ENCODE measurements around the gene RABGGTA. TPM values are rescaled to one million over a fixed set of nuclear protein-coding genes. Genes with fewer than 3 reads are reported as not detected.
A peak's percentile ranks its signal among the peaks of the same experiment; 100 is the strongest.

Gene RABGGTA
- total and polyA plus RNA-seq, 2 donors, result 14.8 to 40.4 TPM

DNA sequence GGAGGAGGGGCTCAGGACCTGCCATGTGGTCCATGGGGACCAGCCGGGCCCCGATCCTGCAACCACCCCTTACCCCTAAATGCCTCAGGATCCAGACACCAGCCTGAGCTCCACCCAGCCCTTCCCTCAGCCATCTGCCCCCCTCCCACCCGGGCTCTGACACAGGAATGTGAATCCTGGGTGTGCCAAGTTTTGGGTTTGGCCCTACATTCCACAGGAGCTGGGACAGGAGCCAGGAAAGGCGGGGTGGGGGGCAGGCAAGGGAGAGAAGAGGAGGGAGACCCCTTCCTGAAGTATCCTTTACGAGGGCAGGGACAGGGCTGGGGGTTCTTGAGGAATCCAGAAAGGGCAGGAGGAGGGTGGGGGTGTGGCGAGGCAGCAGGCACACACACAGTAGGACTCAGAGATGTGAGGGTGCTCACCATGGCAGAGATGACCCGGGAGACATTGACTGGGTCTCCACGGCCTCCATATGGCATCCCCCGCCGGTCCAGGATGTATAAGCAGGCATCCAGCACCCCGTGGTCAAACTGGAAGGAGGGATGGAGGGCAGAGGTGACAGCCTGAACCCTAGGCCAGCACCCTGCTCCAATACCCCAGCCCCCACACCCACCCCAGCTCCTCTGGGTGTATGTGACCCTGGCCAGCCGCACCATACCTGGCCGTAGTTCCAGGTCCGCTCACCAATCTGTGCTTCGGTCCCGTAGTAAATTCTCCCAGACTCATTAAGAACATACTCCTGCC is 11.9 kb downstream of the RABGGTA start:
- peaks cover 0 to 2% of the 10 kb centered on the region in 2 donors for H3K4me1 ChIP-seq (ENCODE audit: control insufficient read depth in 2 of 2, insufficient read depth in 2 of 2, low read length in 2 of 2)
- H3K9me3 ChIP-seq (ENCODE audit: control insufficient read depth in 2 of 2, insufficient read depth in 1 of 2, low read length in 1 of 2), result no peaks in the 10 kb centered on the region
- WGBS, result 96% methylated on average over 16 of the region's 16 CpGs
- no peaks in the 10 kb centered on the region for H3K27me3 ChIP-seq (ENCODE audit: control insufficient read depth in 2 of 2, insufficient read depth in 1 of 2, low read length in 1 of 2)
- no peaks in the 10 kb centered on the region for H3K36me3 ChIP-seq (ENCODE audit: control insufficient read depth in 2 of 2, insufficient read depth in 2 of 2, low read length in 1 of 2)
- no peak overlapping the region for H3K4me3 ChIP-seq (ENCODE audit: low read length in 2 of 2)
- H3K27ac ChIP-seq (ENCODE audit: low read depth in 1 of 2, low read length in 1 of 2), result no peak overlapping the region
- no peak for DNase-seq (ENCODE audit: low read depth in 6 of 9, low spot score in 9 of 9)

DNA sequence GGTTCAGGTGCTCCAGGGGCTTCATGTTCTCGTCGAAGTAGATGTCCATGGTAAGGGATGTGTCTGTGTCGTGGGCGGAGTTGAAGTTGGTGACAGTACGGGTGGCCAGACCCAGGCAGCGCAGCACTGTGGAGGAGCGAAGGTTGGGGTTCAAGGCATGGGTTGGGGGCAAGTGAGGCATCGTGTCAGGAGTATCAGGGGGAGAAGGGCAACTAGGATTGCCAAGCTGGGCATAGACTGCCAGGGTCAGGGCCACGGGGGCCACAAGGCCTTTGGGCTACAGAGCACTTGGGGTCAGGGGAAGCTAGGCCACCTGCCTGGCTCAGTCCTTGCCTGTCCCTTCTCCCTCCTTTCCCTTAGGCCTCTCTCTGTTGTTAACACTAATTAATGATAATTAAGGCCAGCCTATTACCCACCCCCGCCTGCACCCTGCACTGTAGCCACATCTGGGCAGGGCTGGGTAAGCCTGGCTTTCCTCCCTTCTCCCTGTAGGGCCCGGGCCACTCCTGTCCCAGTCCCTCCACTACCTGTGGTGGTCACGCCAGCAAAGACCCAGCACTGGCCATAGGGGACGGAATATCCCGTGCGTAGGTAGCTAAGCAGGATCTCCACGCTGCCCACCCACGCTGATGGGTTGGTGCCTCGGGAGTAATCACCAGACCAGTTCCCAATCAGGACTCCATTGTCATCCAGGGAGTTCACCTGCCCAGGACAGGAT is 12.7 kb downstream of the RABGGTA start:
- peak overlapping the region in 1 of 2 donors; percentile 21 for H3K27ac ChIP-seq (ENCODE audit: low read depth in 1 of 2, low read length in 1 of 2)
- H3K9me3 ChIP-seq (ENCODE audit: control insufficient read depth in 2 of 2, insufficient read depth in 1 of 2, low read length in 1 of 2), result no peaks in the 10 kb centered on the region
- no peaks in the 10 kb centered on the region for H3K4me1 ChIP-seq (ENCODE audit: control insufficient read depth in 2 of 2, insufficient read depth in 2 of 2, low read length in 2 of 2)
- H3K27me3 ChIP-seq (ENCODE audit: control insufficient read depth in 2 of 2, insufficient read depth in 1 of 2, low read length in 1 of 2), result no peaks in the 10 kb centered on the region
- 97% methylated on average over 18 of the region's 18 CpGs for WGBS
- DNase-seq (ENCODE audit: low read depth in 6 of 9, low spot score in 9 of 9), result no peak
- H3K4me3 ChIP-seq (ENCODE audit: low read length in 2 of 2), result no peak overlapping the region
- H3K36me3 ChIP-seq (ENCODE audit: control insufficient read depth in 2 of 2, insufficient read depth in 2 of 2, low read length in 1 of 2), result no peaks in the 10 kb centered on the region

DNA sequence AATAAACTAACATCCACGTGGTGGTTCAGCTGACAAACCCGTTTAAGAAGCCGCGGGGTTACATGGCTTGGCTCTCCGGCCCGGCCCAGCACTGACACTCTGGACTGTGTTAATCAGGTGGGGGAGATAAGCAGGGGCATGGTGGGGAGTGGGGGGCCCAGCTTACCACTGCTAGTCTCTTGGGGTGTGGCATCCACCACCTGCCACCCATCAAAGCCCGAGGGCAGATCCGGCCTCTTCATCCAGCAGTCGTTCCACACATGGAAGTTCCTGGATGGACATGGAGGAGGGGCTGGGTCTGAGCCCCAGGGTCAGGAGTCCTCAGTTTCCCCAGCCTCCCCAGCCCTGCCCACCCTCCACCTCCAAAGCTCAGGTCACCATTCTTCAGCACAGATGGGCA is 13.3 kb downstream of the RABGGTA start:
- H3K4me1 ChIP-seq (ENCODE audit: control insufficient read depth in 2 of 2, insufficient read depth in 2 of 2, low read length in 2 of 2), result no peaks in the 10 kb centered on the region
- WGBS, result 97% methylated on average over 9 of the region's 9 CpGs
- DNase-seq (ENCODE audit: low read depth in 6 of 9, low spot score in 9 of 9), result no peak
- no peaks in the 10 kb centered on the region for H3K9me3 ChIP-seq (ENCODE audit: control insufficient read depth in 2 of 2, insufficient read depth in 1 of 2, low read length in 1 of 2)
- no peaks in the 10 kb centered on the region for H3K27me3 ChIP-seq (ENCODE audit: control insufficient read depth in 2 of 2, insufficient read depth in 1 of 2, low read length in 1 of 2)
- no peak overlapping the region for H3K27ac ChIP-seq (ENCODE audit: low read depth in 1 of 2, low read length in 1 of 2)
- no peak overlapping the region for H3K4me3 ChIP-seq (ENCODE audit: low read length in 2 of 2)
- H3K36me3 ChIP-seq (ENCODE audit: control insufficient read depth in 2 of 2, insufficient read depth in 2 of 2, low read length in 1 of 2), result no peaks in the 10 kb centered on the region

DNA sequence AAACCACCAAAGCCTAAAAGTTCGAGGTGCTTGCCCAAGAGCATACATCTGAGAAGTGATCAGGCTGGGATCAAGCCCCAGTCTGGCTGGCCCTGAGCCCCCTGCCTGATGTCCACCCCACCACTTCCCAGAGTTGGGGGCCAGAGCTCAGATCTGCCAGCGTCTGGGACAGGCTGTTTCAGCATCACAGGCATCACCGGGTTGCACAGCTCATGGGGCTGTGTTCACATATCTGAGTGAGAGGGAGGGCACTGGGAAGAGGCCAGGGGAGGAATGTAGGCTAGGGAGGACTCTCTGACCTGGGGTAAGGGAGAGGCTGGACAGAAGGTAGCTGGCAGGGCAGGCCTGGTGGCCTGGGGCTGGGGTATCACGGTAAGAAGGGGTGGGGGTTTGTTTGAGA is 14.4 kb downstream of the RABGGTA start:
- no peak for DNase-seq (ENCODE audit: low read depth in 6 of 9, low spot score in 9 of 9)

DNA sequence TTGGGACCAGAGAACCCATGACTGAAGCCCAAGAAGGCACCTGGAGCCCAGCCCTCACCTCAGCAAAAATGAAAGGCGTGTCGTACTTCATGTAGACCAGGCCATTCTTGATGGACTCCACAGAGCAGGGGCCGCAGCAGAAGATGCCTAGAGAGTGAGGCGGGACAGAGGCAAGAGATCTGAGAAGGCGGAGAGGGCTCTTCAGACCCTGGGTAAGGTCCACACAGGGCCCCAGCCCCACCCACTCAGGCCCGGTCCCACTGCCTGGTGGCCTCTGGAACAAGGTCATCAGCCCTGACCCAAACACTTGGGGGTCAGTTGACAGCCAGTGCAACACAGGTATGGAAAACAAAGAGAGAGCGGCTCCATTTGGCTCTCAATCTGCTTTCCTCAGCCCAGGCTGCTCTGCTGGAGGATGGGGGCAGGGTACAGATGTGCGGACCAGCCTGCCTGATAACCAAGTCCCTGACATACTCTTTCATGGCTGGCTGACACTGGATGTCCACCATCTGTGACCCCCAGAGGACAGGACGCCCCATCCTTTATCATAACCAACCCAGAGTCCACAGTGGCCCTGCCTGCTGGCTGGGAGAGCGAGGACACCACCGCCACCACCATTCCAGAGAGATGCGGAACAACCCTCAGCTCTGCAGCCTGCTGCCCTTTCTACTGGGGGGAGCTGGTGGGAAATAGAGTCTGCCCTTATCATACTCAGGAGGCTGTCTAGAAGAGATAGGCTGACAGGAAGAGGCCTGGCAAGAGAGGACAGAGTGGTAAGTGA is 15.3 kb downstream of the RABGGTA start:
- Histone ChIP-seq H3K36me3 (ENCODE audit: control insufficient read depth in 2 of 2, insufficient read depth in 2 of 2, low read length in 1 of 2) (no peaks in the 10 kb centered on the region), H3K4me1 (ENCODE audit: control insufficient read depth in 2 of 2, insufficient read depth in 2 of 2, low read length in 2 of 2) (no peaks in the 10 kb centered on the region), H3K4me3 (ENCODE audit: low read length in 2 of 2) (no peak overlapping the region), H3K9me3 (ENCODE audit: control insufficient read depth in 2 of 2, insufficient read depth in 1 of 2, low read length in 1 of 2) (no peaks in the 10 kb centered on the region), H3K27ac (ENCODE audit: low read depth in 1 of 2, low read length in 1 of 2) (no peak overlapping the region), H3K27me3 (ENCODE audit: control insufficient read depth in 2 of 2, insufficient read depth in 1 of 2, low read length in 1 of 2) (no peaks in the 10 kb centered on the region)
- 97% methylated on average over 12 of the region's 12 CpGs for WGBS
- DNase-seq (ENCODE audit: low read depth in 6 of 9, low spot score in 9 of 9), result no peak

More for the DNA sequence above, 14.4 kb downstream of the RABGGTA start:
- no peak overlapping the region for H3K4me3 ChIP-seq (ENCODE audit: low read length in 2 of 2)
- H3K27ac ChIP-seq (ENCODE audit: low read depth in 1 of 2, low read length in 1 of 2), result no peak overlapping the region
- H3K36me3 ChIP-seq (ENCODE audit: control insufficient read depth in 2 of 2, insufficient read depth in 2 of 2, low read length in 1 of 2), result no peaks in the 10 kb centered on the region
- no peaks in the 10 kb centered on the region for H3K27me3 ChIP-seq (ENCODE audit: control insufficient read depth in 2 of 2, insufficient read depth in 1 of 2, low read length in 1 of 2)
- WGBS, result 95% methylated on average over 4 of the region's 4 CpGs
- H3K4me1 ChIP-seq (ENCODE audit: control insufficient read depth in 2 of 2, insufficient read depth in 2 of 2, low read length in 2 of 2), result no peaks in the 10 kb centered on the region
- no peaks in the 10 kb centered on the region for H3K9me3 ChIP-seq (ENCODE audit: control insufficient read depth in 2 of 2, insufficient read depth in 1 of 2, low read length in 1 of 2)

DNA sequence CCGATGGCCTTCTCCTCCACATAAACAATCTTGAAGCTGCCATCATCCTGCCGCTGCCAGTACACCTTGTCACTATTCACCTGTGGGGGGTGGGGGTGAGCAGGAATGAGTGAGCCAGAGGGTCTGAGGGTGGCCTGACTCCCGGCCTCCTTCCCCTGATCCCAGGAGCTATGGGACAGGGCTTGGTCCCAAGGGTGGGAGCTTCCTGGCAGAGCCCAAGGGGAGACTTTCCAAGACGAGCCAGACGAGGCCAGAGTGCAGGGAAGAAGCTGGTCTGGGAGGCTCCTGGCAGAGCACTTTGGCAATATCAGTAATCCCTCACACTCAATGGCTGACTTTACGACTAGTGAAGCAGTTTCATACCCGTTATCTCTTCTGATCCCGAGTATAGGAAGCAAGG is 16.0 kb downstream of the RABGGTA start:
- Histone ChIP-seq H3K4me3 (ENCODE audit: low read length in 2 of 2) (no peak overlapping the region), H3K27me3 (ENCODE audit: control insufficient read depth in 2 of 2, insufficient read depth in 1 of 2, low read length in 1 of 2) (no peaks in the 10 kb centered on the region), H3K27ac (ENCODE audit: low read depth in 1 of 2, low read length in 1 of 2) (no peak overlapping the region), H3K4me1 (ENCODE audit: control insufficient read depth in 2 of 2, insufficient read depth in 2 of 2, low read length in 2 of 2) (peaks cover 0 to 2% of the 10 kb centered on the region in 2 donors), H3K36me3 (ENCODE audit: control insufficient read depth in 2 of 2, insufficient read depth in 2 of 2, low read length in 1 of 2) (no peaks in the 10 kb centered on the region), H3K9me3 (ENCODE audit: control insufficient read depth in 2 of 2, insufficient read depth in 1 of 2, low read length in 1 of 2) (no peaks in the 10 kb centered on the region)
- DNase-seq (ENCODE audit: low read depth in 6 of 9, low spot score in 9 of 9), result no peak
- WGBS, result 97% methylated on average over 8 of the region's 8 CpGs

DNA sequence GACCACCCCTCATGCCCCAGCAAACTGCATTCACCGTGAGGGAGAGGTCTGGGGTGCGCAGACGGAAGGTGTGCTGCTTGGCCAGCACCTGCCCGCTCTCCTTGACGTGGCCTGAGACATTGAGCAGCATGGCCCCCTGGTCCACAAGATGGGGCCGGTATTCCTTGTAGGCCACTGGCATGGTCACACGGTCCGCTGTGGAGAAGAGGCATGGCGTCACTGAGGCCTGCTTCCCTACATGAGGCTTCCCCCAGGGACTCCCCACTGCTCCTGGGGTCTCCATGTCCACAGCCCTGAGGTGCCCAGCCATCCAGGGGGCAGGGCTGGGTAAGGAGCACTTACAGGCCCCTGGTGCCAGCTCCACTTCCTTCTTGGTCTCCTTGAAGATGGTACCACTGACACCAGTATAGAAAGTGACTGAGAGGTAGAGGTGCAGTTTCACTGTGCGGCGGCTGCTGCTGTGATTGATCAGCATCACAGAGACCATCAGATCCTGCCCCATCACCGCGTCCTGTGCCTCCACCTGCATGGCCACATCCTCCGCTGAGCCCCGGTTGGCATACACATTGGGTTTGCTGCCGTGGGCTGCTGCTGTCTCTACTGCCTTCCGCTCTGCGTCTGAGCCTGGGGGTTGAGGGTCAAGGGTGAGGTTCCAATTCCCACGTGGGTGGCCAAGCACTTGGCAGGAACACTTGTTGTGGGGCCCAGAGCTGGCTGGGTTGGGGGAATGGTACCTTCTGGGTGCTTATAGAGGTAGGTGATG is 16.6 kb downstream of the RABGGTA start:
- H3K27ac ChIP-seq (ENCODE audit: low read depth in 1 of 2, low read length in 1 of 2), result no peak overlapping the region

DNA sequence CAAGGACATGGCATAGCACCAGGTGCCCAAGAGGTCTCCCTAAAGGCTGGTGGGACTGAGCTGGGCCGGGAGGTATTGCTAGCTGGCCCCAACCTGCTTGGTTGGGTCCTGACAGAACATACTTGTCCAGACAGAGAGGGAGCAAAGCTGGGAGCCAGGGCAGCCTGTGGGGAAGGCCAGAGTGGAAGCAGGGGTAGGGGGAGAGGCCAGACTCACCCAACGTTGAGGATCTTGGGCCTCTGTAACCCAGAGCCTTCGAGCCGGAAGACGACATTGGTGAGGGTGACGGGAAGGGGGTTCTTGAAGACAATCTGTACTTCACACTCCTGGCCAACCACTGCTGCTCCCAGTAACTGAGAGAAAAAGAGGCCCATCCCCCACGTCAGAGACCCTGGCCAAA is 17.5 kb downstream of the RABGGTA start:
- H3K9me3 ChIP-seq (ENCODE audit: control insufficient read depth in 2 of 2, insufficient read depth in 1 of 2, low read length in 1 of 2), result no peaks in the 10 kb centered on the region
- no peak for DNase-seq (ENCODE audit: low read depth in 6 of 9, low spot score in 9 of 9)
- 95% methylated on average over 7 of the region's 7 CpGs for WGBS
- no peaks in the 10 kb centered on the region for H3K36me3 ChIP-seq (ENCODE audit: control insufficient read depth in 2 of 2, insufficient read depth in 2 of 2, low read length in 1 of 2)
- peaks cover 0 to 2% of the 10 kb centered on the region in 2 donors for H3K4me1 ChIP-seq (ENCODE audit: control insufficient read depth in 2 of 2, insufficient read depth in 2 of 2, low read length in 2 of 2)
- no peak overlapping the region for H3K27ac ChIP-seq (ENCODE audit: low read depth in 1 of 2, low read length in 1 of 2)
- H3K4me3 ChIP-seq (ENCODE audit: low read length in 2 of 2), result no peak overlapping the region
- H3K27me3 ChIP-seq (ENCODE audit: control insufficient read depth in 2 of 2, insufficient read depth in 1 of 2, low read length in 1 of 2), result no peaks in the 10 kb centered on the region

More for the DNA sequence above, 16.6 kb downstream of the RABGGTA start:
- Histone ChIP-seq H3K9me3 (ENCODE audit: control insufficient read depth in 2 of 2, insufficient read depth in 1 of 2, low read length in 1 of 2) (no peaks in the 10 kb centered on the region), H3K4me3 (ENCODE audit: low read length in 2 of 2) (no peak overlapping the region), H3K27me3 (ENCODE audit: control insufficient read depth in 2 of 2, insufficient read depth in 1 of 2, low read length in 1 of 2) (no peaks in the 10 kb centered on the region), H3K4me1 (ENCODE audit: control insufficient read depth in 2 of 2, insufficient read depth in 2 of 2, low read length in 2 of 2) (peaks cover 0 to 2% of the 10 kb centered on the region in 2 donors), H3K36me3 (ENCODE audit: control insufficient read depth in 2 of 2, insufficient read depth in 2 of 2, low read length in 1 of 2) (no peaks in the 10 kb centered on the region)
- no peak for DNase-seq (ENCODE audit: low read depth in 6 of 9, low spot score in 9 of 9)
- WGBS, result 95% methylated on average over 19 of the region's 19 CpGs
